NCI-H1417 treated with DMSO at 0.1 percent for 48 hours (cell line): Measurements from ENCODE around the gene AUTS2.

Source experiments
- DNase-seq: peaks from one replicate; lab custom pipeline; 2025; lab: John Stamatoyannopoulos, UW

The AUTS2 gene

DNA sequence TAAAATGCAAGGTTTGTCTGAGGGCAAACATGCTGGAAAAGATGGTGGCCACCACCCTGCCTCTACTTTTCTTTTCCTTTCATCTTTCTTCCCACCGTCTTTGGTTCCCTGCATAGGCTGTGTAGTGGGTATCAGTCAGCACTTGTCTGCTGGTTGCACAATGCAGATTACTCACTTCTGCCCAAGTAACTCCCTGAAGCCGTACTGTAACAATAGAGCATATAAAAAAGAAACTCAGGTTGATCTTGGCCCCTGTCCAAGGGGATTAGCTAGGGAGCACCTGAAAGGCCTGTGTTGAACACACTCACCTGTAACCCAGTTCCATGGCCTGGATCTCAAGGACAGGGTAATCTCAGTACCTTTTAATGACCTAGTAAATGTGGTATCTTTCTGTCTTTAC is 1000.7 kb downstream of the AUTS2 start:
- no peak for DNase-seq

- DNase-seq: no peak
Observed at GRCh38 chr7:70599446-70600190, 1001.3 kb downstream of the AUTS2 start.

DNA sequence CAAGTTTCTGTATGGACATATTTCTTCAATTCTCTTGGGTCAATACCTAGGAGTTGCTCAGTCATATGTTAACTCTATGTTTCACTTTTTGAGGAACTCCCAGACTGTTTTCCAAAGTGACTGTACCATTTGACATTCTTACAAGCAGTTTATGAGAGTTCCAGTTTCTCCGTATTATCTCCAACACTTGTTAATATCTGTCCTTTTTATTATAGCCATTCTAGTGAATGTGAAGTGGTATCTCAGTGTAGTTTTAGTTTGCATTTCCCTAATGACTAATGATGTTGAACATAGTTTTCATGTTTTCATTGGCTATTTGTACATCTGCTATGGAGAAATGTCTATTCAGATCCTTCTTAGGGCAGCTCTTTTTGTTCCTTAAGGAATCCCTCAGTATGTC is 1002.7 kb downstream of the AUTS2 start:
- no peak for DNase-seq

GRCh38 chr7:70602117-70602516 is 1003.8 kb downstream of the AUTS2 start:
- no peak for DNase-seq

DNA sequence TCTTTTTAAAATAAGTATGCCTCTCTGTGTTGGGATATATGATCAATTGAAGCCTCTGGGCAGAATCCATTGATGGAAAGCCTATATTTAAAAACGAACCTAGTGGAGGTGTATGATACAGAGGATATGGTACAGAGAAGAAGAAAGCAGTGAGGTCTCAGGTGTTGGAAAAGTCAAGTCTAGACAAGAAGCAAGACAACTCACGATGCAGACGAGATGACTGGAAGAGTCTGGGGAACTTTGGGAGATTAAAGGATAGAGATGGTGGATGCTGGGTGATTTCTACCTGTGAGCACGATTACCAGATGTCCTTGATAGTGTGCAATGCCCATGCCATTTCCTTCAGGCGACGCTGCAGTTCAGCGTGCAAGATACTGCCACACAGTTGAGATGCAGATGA is 1009.0 kb downstream of the AUTS2 start:
- no peak for DNase-seq

- no peak for DNase-seq
Observed at GRCh38 chr7:70607759-70608158, 1009.5 kb downstream of the AUTS2 start.

DNA sequence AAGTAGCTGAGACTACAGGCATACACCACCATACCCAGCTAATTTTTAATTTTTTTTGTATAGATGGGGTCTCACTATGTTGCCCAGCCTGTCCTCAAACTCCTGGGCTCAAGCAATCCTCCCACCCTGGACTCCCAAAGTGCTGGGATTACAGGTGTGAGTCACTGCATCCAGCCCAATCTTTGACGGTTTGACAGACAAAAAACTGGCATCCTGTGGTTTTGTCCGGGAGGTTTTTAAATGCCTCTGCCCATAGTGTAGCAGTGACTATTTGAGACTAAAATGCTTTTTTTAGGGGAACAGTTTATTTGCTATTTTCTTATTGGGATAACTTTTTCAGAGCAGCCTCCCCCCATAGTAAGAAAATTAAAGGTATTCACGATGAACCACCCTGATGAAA is 1010.0 kb downstream of the AUTS2 start:
- DNase-seq: no peak

DNA sequence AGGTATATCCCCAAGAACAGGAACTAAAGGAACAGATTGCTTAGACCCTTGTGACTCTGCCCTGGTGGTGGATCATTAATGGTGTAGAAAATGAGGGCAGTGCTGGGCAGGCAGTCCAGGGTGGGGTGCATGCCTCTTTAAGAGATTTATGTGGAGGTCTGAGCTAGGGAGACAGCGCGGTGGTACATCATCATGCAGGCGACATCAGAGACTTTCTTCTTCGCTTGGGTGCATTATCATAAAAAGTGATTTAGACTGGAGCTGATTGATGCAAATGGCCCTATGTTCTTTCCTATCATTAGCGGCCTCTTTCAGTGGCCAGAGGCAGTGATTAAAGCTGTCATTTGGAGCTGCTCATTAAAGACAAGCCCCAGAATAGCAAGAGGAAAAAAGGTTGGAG is 1014.5 kb downstream of the AUTS2 start:
- peak; percentile 36 for DNase-seq

GRCh38 chr7:70614237-70615045 is 1016.2 kb downstream of the AUTS2 start:
- peak; percentile 95 for DNase-seq

DNA sequence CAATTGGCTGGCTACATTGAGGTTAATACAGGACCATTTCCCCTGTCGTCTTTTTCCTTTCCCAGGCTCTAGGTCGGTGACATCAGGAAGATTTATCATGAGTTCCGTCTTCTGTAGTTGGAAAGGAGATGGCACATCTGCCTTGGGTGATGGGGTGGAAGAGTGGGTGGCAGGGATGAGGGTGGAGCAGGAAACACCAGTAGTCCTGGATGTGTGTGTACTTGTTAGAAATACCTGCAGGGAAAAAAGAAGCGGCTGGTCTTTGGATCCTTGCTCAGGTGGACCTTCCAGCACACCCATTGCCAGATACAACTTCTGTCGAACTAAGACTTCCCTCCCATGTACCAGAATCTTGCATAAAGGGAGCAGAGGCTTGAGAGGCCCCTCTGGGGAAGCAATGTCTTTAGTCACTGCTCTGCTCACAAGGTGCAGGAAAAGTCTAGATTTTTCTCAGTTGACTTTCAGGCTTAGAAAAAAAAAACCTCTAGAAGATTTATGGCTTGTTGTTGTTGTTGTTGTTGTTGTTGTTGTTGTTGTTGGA is 1016.9 kb downstream of the AUTS2 start:
- no peak for DNase-seq

- no peak for DNase-seq
Observed at GRCh38 chr7:70616211-70616610, 1017.9 kb downstream of the AUTS2 start.

- DNase-seq: no peak
Observed at GRCh38 chr7:70616821-70617220, 1018.5 kb downstream of the AUTS2 start.

- DNase-seq: no peak
Observed at GRCh38 chr7:70618020-70618551, 1019.8 kb downstream of the AUTS2 start.

DNA sequence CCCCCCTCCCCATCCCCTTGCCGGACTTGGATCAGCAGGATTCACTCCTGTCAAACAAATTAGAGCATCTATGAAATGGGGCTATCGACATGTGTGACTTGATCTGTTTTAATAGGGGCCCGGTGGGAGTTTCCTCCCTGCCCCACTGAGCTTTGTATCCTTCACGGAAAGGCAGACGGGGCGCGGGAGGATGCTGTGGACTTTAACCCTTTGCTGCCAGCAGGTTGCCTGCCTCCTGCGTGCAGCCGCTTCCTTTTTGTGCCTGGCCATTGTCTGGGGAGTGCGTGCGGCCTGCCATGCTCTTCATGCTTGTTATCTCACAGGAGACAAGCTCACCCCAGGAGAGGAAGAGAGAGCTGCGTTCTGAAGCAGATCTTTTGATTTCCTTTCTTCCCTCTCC is 1020.9 kb downstream of the AUTS2 start:
- DNase-seq: no peak

- DNase-seq: no peak
Observed at GRCh38 chr7:70619659-70620058, 1021.4 kb downstream of the AUTS2 start.

GRCh38 chr7:70620333-70621055 is 1022.2 kb downstream of the AUTS2 start:
- no peak for DNase-seq

- DNase-seq: no peak
Observed at GRCh38 chr7:70621954-70622600, 1023.8 kb downstream of the AUTS2 start.

GRCh38 chr7:70622936-70623335 is 1024.7 kb downstream of the AUTS2 start:
- peak; percentile 24 for DNase-seq

DNA sequence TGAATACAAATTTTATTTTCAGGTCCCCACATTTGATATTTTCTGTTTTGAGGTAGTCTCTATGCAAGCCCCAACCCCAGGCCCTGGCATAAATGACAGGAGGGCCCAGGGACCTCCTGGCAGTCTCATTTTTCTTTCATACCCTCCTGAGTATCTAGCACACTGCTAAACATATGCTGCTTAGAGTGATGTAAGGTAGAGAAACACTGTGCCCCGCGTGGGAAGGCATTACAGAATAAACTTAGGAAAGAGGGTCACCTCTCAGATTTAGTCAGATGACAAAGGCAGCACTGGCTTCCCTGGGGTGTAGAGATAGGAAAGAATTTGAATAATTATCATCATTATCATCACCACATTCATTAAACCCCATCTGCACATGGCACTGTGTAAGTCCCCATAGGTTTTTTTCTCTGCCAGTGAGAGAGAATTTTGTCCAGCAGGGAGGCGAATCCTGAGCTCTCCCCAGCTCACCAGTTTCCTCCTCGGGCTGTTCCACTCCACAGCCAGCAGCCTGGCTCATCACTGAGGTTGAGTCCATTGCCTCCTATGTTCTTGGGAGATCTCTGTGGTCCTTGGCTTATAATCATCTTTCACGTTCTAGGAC is 1026.3 kb downstream of the AUTS2 start:
- no peak for DNase-seq

DNA sequence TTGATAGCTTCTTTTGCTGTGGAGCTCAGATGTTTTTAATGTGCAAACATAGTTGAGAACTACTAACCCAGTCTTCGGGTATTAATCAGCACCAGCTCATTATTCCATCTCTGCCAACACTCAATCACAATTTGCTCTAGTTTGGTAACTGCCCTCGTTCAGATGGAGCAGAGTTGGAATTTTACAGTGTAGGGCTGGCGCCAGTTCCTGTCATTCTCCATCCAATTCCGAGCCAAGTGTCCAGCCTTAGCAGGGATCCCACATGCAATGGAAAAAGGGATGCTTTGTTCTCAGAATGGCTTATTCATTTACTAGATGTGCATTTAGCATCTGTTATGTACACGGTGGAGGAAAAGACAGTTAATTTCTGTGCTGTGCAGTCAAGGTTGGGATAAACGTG is 1029.2 kb downstream of the AUTS2 start:
- DNase-seq: no peak

DNA sequence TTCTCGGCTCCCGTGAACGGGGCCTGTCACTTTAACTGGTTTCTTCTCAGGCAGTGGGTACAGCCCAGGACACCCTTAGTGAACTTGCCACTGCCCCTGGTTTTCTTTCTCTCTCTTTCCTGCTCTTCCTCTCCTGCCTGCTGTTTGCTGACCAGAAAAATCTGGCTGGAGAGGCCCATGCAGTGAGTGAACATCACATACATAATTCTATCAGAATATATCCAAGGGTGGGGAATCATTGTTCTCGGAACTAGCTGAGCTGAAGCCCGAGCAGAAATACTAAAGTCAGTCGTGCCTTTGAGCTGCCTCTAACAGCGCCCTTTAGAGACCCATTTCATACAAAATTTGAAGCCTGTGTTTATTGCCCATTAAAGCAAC is 1032.2 kb downstream of the AUTS2 start:
- no peak for DNase-seq
